Frontal cortex (tissue), 4 donors: ENCODE results near the gene BEAN1. TPM values are rescaled to one million over a fixed set of nuclear protein-coding genes. Genes with fewer than 3 reads are reported as not detected.
"Not testable (repeated sequence)": the region's sequence is repeated elsewhere in the genome, so short reads cannot be mapped to it uniquely, and the experiment has no call there.

Experiments
- DNase-seq, 2 donors: peaks; one replicate each; pipeline ENCODE4 v3.0.0; 2012; ENCODE audit warnings: low spot score in 2 of 2
- FAIRE-seq: peaks from 2 replicates; lab custom pipeline; 2012; peaks lifted over from hg19 to GRCh38; lab: Jason Lieb, UNC
- total RNA-seq: library from RNA; depleted of rRNA; stranded (reverse); fragments of >200 nt; gene quantifications from one replicate; pipeline ENCODE4 v1.2.3, GENCODE V29; 2014
- donor health status: control.
- donor health status: control.
- donor health status: control.

The BEAN1 gene
- total RNA-seq, 1 donor from 2014 or later, result 4.5 TPM

DNA sequence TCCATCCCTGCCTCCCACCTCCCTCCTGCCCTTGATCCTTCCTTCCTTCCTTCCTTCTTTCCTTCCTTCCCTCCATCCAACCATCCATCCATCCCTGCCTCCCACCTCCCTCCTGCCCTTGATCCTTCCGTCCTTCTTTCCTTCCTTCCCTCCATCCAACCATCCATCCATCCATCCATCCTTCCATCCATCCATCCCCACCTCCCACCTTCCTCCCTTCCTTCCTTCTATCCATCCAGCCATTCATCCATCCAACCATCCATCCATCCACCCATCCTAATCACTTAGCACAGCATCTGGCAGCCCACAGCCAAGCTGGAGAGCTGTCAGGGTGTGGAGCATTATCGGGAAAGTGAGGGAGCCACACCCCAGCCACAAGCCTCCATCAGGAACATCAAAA is 68.3 kb downstream of the BEAN1 start:
- DNase-seq (no peak), FAIRE-seq (no peak)

DNA sequence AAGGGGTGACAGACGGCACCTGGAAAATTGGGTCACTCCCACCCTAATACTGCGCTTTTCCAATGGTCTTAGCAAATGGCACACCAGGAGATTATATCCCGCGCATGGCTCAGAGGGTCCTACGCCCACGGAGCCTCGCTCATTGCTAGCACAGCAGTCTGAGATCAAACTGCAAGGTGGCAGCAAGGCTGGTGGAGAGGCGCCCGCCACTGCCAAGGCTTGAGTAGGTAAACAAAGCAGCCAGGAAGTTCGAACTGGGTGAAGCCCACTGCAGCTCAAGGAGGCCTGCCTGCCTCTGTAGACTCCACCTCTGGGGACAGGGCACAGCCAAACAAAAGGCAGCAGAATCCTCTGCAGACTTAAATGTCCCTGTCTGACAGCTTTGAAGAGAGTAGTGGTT is 69.1 kb downstream of the BEAN1 start:
- not testable (repeated sequence) for DNase-seq, FAIRE-seq

DNA sequence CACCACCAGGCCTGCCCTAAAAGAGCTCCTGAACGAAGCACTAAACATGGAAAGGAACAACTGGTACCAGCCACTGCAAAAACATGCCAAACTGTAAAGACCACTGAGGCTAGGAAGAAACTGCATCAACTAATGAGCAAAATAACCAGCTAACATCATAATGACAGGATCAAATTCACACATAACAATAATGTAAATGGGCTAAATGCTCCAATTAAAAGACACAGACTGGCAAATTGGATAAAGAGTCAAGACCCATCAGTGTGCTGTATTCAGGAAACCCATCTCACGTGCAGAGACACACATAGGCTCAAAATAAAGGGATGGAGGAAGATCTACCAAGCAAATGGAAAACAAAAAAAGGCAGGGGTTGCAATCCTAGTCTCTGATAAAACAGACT is 70.8 kb downstream of the BEAN1 start:
- FAIRE-seq, DNase-seq: not testable (repeated sequence)

DNA sequence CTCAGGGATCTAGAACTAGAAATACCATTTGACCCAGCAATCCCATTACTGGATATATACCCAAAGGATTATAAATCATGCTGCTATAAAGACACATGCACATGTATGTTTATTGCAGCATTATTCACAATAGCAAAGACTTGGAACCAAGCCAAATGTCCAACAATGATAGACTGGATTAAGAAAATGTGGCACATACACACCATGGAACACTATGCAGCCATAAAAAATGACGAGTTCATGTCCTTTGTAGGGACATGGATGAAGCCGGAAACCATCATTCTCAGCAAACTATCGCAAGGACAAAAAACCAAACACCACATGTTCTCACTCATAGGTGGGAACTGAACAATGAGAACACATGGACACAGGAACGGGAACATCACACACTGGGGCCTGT is 74.5 kb downstream of the BEAN1 start:
- FAIRE-seq, result not testable (repeated sequence)

DNA sequence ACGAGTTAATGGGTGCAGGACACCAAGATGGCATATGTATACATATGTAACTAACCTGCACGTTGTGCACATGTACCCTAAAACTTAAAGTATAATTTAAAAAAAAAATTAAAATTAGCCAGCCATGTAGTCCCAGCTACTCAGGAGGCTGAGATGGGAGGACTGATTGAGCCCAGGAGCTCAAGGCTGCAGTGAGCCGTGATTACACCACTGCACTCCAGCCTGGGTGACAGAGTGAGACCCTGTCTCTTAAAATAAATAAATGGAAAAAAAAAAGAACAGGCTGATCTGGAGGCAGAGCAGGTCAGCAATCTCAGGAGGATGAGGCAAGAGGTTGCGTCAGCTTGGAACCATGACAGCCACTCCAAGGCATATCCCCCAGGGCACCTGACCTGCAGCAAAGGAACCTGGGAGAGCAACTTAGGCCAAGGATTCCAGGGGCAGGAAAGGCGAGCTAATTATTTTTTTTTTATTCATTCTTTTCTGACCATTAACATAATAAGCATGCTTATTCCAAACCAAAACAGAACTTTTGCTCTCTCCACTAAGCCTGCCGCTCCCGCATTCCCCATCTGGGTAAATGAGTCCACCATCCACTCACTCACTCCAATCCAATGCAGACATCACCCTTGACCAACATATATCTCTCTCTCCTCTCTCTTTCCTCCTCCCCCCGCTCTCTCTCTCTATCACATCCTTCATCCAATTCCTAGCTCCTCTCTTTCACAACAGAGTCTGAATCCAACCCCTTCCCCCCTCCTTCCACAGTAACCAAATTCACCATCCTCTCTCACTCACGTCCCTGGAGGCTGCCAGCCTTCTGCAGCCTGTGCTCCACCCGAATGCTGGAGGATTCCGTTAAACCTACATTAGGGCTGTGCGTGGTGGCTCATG is 75.2 kb downstream of the BEAN1 start:
- FAIRE-seq (no peak), DNase-seq (no peak)

More for the DNA sequence above, 74.5 kb downstream of the BEAN1 start:
- DNase-seq, result not testable (repeated sequence)

DNA sequence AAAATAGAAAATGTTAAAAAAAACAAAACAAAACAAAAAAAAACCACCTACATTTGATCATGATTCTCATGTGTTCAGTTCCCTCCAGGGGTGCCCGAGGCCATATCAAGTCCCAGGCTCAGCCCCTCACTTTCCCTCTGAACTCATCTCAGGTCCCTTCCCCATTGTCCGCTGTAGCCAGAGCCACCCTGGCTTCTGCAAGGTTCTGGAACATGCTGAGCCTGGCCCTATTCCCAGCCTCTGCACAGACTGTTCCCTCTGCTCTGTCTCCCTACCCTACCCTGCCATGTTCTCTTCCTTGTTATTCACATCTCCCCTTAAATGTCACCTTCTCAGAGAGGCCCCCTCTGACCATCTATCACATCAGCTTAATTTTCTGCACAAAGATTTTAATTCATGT is 75.9 kb downstream of the BEAN1 start:
- DNase-seq, result no peak
- FAIRE-seq, result no peak

DNA sequence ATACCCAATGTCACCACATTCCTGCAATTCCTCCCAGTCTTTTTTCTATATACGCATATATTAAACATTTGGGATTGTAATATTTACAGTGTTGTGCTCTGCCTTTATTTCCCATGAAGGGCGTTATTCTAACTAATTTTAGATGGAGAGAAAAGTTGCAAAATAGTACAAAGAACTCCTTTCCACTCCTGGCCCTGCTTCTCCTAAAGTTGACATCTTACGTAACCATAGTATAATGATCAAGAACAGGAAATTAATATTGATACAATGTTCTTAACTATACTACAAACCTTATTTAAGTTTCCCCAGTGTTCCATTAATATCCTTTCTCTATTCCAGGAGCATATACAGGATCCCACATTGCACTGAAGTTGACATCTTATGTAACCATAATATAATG is 76.5 kb downstream of the BEAN1 start:
- no peak for FAIRE-seq
- no peak for DNase-seq

DNA sequence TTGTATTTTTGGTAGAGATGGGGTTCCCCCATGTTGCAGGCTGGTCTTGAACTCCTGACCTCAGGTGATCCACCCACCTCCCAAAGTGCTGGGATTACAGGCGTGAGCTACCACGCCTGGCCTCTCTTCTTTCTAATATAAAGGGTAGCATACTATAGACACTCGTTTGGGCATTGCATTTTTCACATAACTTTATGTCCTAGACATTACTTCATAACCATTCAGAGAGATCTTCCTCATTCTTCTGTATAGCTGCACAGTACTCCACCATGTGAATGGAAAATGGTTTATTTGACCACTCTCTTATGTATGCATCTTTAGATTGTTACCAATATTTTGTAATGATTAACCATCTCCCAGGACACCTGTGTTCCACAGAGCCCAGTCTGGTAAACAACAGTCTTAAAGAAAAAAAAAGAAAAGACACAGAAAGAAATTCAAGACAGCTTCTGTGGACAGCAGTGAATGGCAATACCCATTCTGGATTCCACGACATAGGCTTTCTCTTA is 80.7 kb downstream of the BEAN1 start:
- DNase-seq (no peak), FAIRE-seq (no peak)

DNA sequence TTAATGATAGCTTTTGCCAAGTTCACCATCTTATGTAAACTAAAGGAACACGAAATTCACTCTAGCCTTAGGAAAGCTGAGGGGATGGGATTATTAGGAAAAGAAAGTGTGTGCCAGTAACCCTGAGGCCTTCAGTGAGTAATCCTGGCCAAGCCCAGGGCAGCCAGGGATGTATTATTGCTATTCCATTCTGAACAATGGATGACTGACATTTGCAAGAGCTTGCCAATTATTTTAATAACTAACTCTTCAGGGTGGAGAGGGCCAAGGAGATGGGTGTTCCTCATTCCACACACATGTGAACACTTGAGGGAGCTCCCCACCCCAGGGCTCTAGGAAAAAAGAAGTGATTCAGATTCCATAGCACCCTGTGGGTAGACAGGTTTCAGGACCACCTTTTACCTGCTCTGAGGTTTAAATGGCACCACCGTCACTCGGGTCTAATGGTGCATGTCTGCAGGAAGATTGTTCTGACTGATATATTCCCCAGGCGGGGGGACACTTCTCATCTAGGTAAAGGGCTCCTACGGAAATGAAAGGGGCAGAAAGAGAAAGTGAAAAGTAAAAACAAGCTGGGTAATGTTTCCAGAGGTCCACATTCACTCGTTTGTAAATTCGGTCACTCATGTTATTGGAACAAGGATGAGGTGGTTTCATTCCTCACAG is 81.3 kb downstream of the BEAN1 start:
- no peak for DNase-seq
- no peak for FAIRE-seq

DNA sequence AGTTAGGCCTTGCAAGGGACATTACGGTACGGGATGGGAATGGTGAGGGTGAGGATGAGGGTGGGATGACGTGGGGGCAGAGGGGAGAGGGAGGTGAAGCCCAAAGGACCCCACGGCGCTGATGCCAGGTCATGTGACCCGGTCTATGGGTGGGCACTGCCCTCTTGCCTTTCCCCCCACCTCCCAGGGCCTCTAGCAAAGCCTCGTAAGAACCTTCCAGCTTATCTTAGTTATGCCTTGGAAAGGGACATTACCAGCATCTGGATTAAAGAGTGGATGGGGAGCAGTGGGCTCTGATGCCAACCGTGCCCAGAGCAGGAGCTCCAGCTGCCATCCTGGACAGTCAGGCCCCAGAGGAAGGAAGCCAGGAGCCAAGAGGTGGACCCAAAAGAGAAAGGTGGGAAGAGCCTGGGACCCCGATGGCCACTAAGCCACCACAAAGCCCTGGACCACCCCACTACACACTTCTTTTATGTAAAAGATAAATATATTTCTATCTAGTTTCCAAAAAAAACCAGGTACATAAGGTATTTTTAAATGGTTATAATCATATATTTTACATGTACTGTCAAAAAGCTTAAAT is 81.9 kb downstream of the BEAN1 start:
- FAIRE-seq, result no peak

DNA sequence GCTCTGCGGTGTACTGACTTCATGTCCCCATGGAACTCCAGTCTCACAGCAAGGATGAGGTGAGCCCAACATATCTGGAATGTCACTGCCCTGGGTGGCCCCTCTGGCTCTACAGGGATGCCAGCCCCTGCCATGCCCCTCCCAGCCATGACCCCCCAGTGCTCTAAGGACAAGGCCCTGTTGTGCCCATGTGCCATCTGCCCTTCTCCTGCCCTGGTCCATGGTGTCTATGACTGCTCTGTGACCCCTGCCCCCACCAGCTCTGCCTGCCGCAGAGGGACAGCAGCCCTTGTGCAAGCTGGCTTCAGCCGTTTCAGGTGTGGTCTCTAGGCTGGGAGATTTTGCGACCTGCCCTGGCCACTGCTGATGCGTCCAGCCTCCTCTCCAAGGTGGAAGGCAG is 82.5 kb downstream of the BEAN1 start:
- FAIRE-seq (no peak), DNase-seq (no peak)

More for the DNA sequence above, 81.9 kb downstream of the BEAN1 start:
- DNase-seq, result no peak

DNA sequence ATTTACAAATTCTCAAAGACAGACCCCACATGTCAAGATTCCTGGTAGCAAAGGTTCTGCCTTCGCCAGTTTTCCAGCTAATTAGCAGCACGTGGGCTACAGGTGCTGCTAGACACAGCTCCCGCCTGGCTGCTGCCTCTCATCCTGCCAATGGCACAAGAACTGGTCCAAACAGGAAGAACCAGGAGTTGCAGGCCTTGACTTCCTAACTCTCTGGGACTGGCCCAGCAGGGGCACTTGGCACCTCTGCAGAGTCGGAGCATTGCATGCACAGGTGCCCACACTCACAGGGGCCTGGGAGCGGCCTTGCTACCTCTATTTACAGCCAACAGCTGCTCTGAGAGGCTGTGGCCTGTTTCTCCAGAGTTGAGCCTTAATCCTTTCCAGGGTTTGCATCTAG is 83.2 kb downstream of the BEAN1 start:
- DNase-seq, result no peak

DNA sequence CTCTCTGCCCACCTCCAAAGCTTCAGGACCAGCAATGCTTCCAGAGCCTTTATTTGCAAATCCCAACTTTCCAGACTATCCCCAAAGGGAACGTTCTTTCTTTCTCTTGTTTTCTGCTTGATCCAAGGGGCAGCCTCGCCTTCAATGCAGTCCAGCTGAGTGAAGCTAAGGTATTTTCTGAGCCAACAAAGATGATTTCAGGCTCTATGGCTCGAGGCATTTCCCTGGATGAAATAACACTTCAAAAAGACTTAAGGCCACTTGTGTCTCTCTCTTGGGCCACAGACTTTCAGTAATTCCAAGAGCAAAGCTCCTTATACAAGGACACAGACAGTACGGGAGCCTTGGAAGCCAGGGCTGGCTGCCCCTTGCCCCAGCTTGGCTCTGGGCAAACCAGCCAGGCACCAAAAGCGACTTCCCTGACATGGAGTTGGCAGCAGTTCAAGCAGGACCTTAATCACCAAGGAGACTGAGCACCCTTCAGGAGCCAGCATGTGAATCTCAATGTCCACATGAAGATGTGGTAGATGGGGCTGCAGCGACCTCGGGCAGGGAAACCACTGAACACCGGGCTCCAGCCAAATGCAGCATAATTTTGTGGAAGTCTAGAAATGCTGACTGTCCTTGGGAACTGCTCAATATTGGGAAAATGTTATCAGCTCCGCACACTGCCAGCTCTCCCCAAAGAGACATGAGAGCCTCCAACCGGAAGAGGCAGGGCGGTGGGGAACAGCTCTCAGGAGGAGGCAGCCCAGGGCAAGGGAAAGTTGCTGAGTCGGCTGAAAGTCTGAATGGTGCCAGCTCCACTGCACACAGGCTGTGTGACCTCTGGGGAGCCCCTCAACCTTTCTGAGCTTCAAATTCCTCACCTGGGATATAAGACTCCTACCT is 83.9 kb downstream of the BEAN1 start:
- no peak for DNase-seq
- FAIRE-seq, result no peak

More for the DNA sequence above, 83.2 kb downstream of the BEAN1 start:
- FAIRE-seq, result no peak

DNA sequence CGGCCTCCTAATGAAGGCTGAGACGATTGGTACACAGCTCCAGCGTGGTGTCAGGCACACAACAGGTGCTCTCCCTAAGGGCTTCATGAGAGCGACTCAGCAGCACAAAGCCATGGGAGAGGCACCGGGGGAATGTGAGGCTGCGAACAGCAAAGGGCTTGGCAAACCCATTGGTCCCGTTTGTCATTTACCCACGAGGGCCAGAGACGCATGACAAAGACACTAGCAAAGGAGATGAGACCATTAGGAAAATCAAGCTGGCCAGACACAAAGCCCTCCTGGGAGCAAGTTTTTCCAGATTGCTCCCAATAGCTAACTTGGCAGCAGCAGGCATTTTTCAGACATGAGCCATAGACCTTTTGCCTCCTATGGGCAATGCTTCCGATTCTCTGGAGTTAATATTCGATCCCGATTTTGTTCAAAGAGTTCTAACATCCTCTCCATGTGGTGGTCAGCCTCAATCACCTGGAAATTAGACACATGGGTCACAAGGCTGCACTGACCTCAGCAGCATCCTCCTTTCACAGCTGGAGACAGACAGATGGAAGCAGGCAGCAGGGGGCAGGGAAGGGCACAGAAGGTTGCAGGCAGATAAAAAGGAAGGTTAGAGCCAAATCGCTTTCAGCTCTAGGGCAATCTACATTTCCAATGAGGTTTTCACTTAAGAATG is 84.6 kb downstream of the BEAN1 start:
- DNase-seq (no peak), FAIRE-seq (no peak)

DNA sequence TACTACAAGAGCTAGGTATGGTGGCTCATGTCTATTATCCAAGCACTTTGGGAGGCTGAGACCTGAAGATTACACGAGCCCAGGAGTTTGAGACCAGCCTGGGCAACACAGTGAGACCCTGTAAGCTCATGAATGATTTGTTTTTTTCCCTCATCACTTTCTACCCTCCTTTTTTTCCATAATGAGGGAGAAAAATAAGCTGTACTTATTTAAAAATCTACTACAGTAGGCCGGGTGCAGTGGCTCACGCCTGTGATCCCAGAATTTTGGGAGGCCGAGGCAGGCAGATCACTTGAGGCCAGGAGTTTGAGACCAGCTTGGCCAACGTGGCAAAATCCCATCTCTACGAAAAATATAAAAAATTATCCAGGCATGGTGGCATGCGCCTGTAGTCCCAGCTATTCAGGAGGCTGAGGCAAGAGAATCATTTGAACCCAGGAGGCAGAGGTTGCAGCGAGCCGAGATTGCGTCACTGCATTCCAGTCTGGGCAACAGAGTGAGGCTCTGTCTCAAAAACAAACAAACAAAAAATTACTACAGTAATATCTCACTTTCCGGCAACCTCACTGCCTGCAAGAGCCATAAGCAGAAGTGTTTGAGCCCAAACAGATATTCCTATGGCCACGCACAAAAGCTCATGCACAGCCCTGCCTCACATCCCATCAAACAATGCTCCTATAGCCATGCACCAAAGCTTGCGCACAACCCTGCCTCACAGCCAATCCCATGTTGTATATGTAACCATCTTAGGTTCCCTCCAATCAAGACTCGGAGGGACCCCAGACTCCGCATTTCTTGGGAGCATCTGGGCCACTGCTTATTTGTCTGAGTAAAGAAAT is 85.4 kb downstream of the BEAN1 start:
- FAIRE-seq (no peak), DNase-seq (no peak)

DNA sequence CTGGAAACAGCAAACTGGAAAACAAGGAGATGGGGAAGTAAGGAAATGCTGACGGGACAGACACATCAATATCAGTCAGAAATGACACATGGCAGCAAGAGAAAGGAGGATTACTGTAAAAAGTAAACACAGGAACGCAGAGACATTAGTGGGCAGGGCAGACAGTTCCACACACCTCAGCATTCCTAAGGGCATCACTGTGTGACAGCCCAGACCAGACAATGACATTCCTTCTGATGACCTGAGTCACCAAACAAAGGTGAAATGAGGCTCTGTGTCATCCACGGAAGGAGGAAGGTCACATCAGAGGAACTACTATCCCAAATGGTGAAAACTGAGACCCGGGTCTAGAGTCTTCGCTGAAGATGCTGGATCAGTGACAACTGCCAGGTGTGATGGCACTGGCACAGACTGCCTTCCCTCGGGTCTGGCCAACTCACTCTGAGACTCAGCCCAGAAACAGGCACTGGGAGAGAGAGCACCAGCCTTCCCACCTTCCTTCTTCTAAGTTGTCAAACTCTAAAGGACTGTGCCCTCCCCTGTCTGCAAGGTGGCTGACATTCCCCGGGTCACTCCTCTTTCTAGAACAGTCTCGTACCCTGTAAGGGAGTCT is 86.1 kb downstream of the BEAN1 start:
- DNase-seq (no peak), FAIRE-seq (no peak)

DNA sequence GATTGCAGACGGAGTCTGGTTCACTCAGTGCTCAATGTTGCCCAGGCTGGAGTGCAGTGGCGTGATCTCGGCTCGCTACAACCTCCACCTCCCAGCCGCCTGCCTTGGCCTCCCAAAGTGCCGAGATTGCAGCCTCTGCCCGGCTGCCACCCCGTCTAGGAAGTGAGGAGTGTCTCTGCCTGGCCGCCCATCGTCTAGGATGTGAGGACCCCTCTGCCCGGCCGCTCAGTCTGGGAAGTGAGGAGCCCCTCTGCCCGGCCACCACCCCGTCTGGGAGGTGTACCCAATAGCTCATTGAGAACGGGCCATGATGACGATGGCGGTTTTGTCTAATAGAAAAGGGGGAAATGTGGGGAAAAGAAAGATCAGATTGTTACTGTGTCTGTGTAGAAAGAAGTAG is 87.3 kb downstream of the BEAN1 start:
- FAIRE-seq, DNase-seq: not testable (repeated sequence)
